PC-3 (cell line): ENCODE data around the gene PCK2. TPM values are rescaled to one million over a fixed set of nuclear protein-coding genes. Genes with fewer than 3 reads are reported as not detected.

Experiments
- ATAC-seq: fragments of 200-7000 bp; cut with Tn5 transposase; 2 replicates; pipeline ENCODE4 v1.9.1; 2020; ENCODE audit warnings: mild to moderate bottlenecking, moderate library complexity
- BruUV-seq: library from RNA; stranded (reverse); fragments of 400-500 nt; replicated peaks from 2 replicates; lab custom pipeline; 2021; lab: Mats Ljungman, UMichigan
- CTCF ChIA-PET: fragments of 300-600 bp; sonication (Branson Sonifier 250); formaldehyde crosslinking; loops from one replicate; lab custom pipeline; 2022; ENCODE audit warnings: antibody characterized with exemption; lab: Charles Lee
- POLR2A ChIA-PET: fragments of 300-600 bp; sonication (Branson Sonifier 250); formaldehyde crosslinking; loops from one replicate; lab custom pipeline; 2022; ENCODE audit warnings: antibody characterized with exemption; ENCODE audit not compliant: unreplicated experiment; lab: Charles Lee
- DNase-seq: peaks from one replicate; pipeline ENCODE4 v3.0.0-alpha.2; 2015
- H2AFZ ChIP-seq: fragments of 300-600 bp; sonication (generic); 2 replicates; pipeline ENCODE4 v1.6.0; 2016; ENCODE audit warnings: antibody characterized with exemption, low read length
- H3F3A ChIP-seq: fragments of 300-600 bp; sonication (generic); one replicate; pipeline ENCODE4 v1.6.0; 2017; ENCODE audit warnings: antibody characterized with exemption, low read length, control low read depth, mild to moderate bottlenecking; ENCODE audit not compliant: unreplicated experiment
- H3K27ac ChIP-seq: fragments of 300-600 bp; sonication (generic); 2 replicates; pipeline ENCODE4 v1.5.1; 2016; ENCODE audit warnings: mild to moderate bottlenecking, low read length
- H3K27me3 ChIP-seq: fragments of 300-600 bp; sonication (generic); 2 replicates; pipeline ENCODE4 v1.6.1; 2016; ENCODE audit warnings: low read length, mixed read lengths
- H3K36me3 ChIP-seq: fragments of 300-600 bp; sonication (generic); 2 replicates; pipeline ENCODE4 v1.6.1; 2016; ENCODE audit warnings: low read depth, mixed run types, low read length, mixed read lengths
- H3K4me1 ChIP-seq: fragments of 300-600 bp; sonication (generic); 2 replicates; pipeline ENCODE4 v1.5.1; 2016; ENCODE audit warnings: low read length; ENCODE audit not compliant: insufficient read depth
- H3K4me2 ChIP-seq: fragments of 300-600 bp; sonication (generic); 2 replicates; pipeline ENCODE4 v1.6.0; 2016; ENCODE audit warnings: low read length
- H3K4me3 ChIP-seq: fragments of 300-600 bp; sonication (generic); 2 replicates; pipeline ENCODE4 v1.5.1; 2016; ENCODE audit warnings: mild to moderate bottlenecking, low read length, mixed read lengths
- H3K79me2 ChIP-seq: fragments of 300-600 bp; sonication (generic); 2 replicates; pipeline ENCODE4 v1.6.1; 2017; ENCODE audit warnings: low read length, mixed read lengths
- H3K9ac ChIP-seq: fragments of 300-600 bp; sonication (generic); 2 replicates; pipeline ENCODE4 v1.6.0; 2016; ENCODE audit warnings: mild to moderate bottlenecking, low read length
- H3K9me2 ChIP-seq: fragments of 300-600 bp; sonication (generic); replicated peaks from 2 replicates; pipeline ENCODE4 v1.6.1; 2016; ENCODE audit warnings: mixed run types, low read length, mixed read lengths
- H3K9me3 ChIP-seq: fragments of 300-600 bp; sonication (generic); 2 replicates; pipeline ENCODE4 v1.6.1; 2016; ENCODE audit warnings: low read length, mixed read lengths
- H4K20me1 ChIP-seq: fragments of 300-600 bp; sonication (generic); 2 replicates; pipeline ENCODE4 v1.6.1; 2016; ENCODE audit warnings: low read length, mixed read lengths
- EZH2 ChIP-seq: fragments of 300-600 bp; sonication (generic); IDR thresholded peaks from one replicate; pipeline ENCODE4 v1.6.1; 2017; ENCODE audit warnings: antibody characterized with exemption, mild to moderate bottlenecking, low read length; ENCODE audit not compliant: unreplicated experiment
- EZH2phosphoT487 ChIP-seq: fragments of 300-600 bp; sonication (generic); IDR thresholded peaks from 2 replicates; pipeline ENCODE4 v1.6.1; 2018; ENCODE audit warnings: mild to moderate bottlenecking, antibody characterized with exemption, low read length, borderline replicate concordance
- intact Hi-C: fragments of 100-400 bp; cut with micrococcal nuclease; formaldehyde crosslinking; loops from 2 replicates; pipeline ENCODE4 v1.9.0; 2023
- total RNA-seq: library from RNA; depleted of rRNA; stranded (reverse); fragments of >200 nt; gene quantifications from 2 replicates; pipeline ENCODE4 v1.2.3, GENCODE V29; 2014
- TF ChIP-seq, protein P1 (sequence below): fragments of 300-600 bp; sonication (generic); conservative IDR thresholded peaks from 2 replicates; pipeline ENCODE4 v1.5.1; 2017; ENCODE audit warnings: antibody characterized with exemption, low read depth, mild to moderate bottlenecking, low read length

PCK2 gene
- total RNA-seq, 1 experiment from 2014 or later, result 11.6 TPM

DNA sequence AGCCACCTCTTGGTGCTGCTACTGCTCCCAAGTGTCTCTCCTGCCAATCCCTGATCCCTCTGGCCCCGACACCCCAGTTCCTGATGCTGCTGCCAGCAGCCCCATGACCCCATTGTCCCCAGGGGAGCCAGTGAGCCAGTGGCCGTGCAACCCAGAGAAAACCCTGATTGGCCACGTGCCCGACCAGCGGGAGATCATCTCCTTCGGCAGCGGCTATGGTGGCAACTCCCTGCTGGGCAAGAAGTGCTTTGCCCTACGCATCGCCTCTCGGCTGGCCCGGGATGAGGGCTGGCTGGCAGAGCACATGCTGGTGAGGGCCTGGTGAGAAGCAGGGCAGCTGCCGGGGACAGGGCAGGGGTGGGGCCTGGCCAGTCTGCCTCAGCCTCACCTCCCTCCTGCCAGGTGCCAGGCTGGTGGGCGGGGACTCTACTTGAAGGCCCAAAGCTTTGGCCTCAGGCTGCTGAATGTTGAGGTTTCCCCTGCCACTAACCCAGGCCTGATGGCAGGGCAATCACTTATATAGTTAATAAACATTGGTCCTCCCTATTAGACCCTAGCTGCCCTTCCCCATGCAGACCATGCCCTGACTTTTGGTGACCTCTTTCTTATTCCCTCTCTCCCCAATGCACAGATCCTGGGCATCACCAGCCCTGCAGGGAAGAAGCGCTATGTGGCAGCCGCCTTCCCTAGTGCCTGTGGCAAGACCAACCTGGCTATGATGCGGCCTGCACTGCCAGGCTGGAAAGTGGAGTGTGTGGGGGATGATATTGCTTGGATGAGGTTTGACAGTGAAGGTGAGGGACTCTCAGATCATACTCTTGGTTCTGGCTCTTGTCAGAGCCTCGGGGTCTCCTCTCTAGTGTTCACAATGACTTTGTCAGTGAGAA is 5.1 kb downstream of the PCK2 start:
- Histone ChIP-seq H3K27ac (no peak overlapping the region), H2AFZ (no peak overlapping the region), H3K4me2 (no peak overlapping the region), H3K9ac (no peak overlapping the region), H3K36me3 (no peaks in the 10 kb centered on the region), H3K9me2 (no peaks in the 10 kb centered on the region), H3K9me3 (no peaks in the 10 kb centered on the region), H4K20me1 (no peaks in the 10 kb centered on the region), H3F3A (no peaks in the 10 kb centered on the region), H3K4me3 (no peak overlapping the region), H3K27me3 (no peaks in the 10 kb centered on the region), H3K79me2 (peaks cover 8% of the 10 kb centered on the region; the same call in 1 of the 2 replicates), H3K4me1 (peaks cover 9% of the 10 kb centered on the region)
- DNase-seq (no peak), ATAC-seq (no peak)
- BruUV-seq, result no TSS peak
- POLR2A ChIA-PET, result no interaction called here
- intact Hi-C loops, result no loop called here
- CTCF ChIA-PET, result no interaction called here
- TF ChIP-seq, protein P1, sequence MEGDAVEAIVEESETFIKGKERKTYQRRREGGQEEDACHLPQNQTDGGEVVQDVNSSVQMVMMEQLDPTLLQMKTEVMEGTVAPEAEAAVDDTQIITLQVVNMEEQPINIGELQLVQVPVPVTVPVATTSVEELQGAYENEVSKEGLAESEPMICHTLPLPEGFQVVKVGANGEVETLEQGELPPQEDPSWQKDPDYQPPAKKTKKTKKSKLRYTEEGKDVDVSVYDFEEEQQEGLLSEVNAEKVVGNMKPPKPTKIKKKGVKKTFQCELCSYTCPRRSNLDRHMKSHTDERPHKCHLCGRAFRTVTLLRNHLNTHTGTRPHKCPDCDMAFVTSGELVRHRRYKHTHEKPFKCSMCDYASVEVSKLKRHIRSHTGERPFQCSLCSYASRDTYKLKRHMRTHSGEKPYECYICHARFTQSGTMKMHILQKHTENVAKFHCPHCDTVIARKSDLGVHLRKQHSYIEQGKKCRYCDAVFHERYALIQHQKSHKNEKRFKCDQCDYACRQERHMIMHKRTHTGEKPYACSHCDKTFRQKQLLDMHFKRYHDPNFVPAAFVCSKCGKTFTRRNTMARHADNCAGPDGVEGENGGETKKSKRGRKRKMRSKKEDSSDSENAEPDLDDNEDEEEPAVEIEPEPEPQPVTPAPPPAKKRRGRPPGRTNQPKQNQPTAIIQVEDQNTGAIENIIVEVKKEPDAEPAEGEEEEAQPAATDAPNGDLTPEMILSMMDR, result no peak

DNA sequence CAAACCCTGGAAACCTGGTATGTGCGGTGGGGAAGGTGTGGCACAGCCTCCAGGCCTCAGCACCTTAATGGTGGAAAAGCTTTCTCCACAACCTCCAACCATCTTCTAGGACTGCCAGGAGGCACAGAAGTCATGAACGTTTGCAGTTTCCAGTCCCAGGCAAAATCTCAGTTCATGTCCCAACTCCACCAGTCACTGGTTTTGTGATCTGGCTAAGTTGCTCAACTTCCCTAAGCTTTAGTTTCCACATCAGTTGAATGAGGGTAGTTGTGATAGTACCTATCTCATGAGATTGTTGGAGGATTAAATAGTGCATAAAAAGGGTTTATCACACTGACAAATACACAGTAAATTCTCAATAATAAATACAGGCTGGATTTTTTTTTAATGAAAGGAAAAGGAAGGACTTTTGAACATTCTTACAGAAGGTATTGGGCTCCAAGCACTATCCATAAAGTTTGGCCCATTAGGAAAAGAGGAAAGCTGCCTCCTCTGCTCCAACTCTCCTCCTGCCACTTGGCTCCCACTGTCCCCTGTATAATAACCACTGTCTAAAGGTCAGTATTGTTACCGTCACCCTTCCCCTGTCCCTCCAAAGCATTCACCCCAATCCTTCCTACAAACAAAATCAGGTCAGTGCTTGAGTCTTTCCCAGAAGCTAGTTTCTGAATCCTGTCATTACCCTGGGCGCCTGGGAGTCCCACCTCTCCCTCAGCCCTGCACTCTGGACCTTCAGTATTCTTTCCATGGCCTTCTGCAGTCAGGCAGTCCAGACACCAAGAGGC is 6.3 kb downstream of the PCK2 start:
- H3K9me2 ChIP-seq, result no peaks in the 10 kb centered on the region
- H3K4me1 ChIP-seq, result peaks cover under 1% of the 10 kb centered on the region; the same call in 1 of the 2 replicates
- H3K27me3 ChIP-seq, result no peaks in the 10 kb centered on the region
- TF ChIP-seq EZH2phosphoT487 (no peak), EZH2 (no peak)
- TF ChIP-seq, protein P1, result no peak
- no peaks in the 10 kb centered on the region for H4K20me1 ChIP-seq
- no peaks in the 10 kb centered on the region for H3K36me3 ChIP-seq
- BruUV-seq, result no TSS peak
- H3K4me3 ChIP-seq, result no peak overlapping the region
- ATAC-seq, result no peak
- peaks cover 1% of the 10 kb centered on the region; the same call in 1 of the 2 replicates for H3K79me2 ChIP-seq
- H3K27ac ChIP-seq, result no peak overlapping the region
- H3K4me2 ChIP-seq, result no peak overlapping the region
- no peaks in the 10 kb centered on the region for H3K9me3 ChIP-seq
- DNase-seq, result no peak
- ChIA-PET CTCF (no interaction called here), POLR2A (no interaction called here)
- no peak overlapping the region for H3K9ac ChIP-seq
- no peaks in the 10 kb centered on the region for H3F3A ChIP-seq
- no peak overlapping the region for H2AFZ ChIP-seq
- intact Hi-C loops, result no loop called here
